CD14-positive monocyte (primary cell): ENCODE data around the gene ABHD16A. TPM values are rescaled to one million over a fixed set of nuclear protein-coding genes. Genes with fewer than 3 reads are reported as not detected.

Experiments
- DNase-seq, 3 donors: peaks; one replicate each; pipeline ENCODE4 v3.0.0-alpha.2; 2011 to 2022
- H2AFZ ChIP-seq: 2 replicates; pipeline ENCODE4 v1.6.0; 2012; ENCODE audit warnings: mild to moderate bottlenecking, low read depth, low read length, inconsistent platforms; ENCODE audit not compliant: insufficient read depth, poor library complexity, severe bottlenecking
- H3K27ac ChIP-seq, 2 donors: 1 replicate in 1 of 2; 2 replicates in 1 of 2; pipeline ENCODE4 v1.5.1; 2012 to 2013; ENCODE audit warnings: low read length in 2 of 2, control low read depth in 1 of 2, inconsistent platforms in 1 of 2, low read depth in 1 of 2, mild to moderate bottlenecking in 1 of 2
- H3K27me3 ChIP-seq, 2 donors: one replicate each; pipeline versions ENCODE4 v1.6.0 to v1.6.1; 2011 to 2013; ENCODE audit warnings: low read length in 2 of 2; ENCODE audit not compliant: control insufficient read depth in 2 of 2, insufficient read depth in 2 of 2
- H3K36me3 ChIP-seq, 2 donors: replicated peaks in 1 of 2; 1 replicate in 1 of 2; 2 replicates in 1 of 2; pipeline versions ENCODE4 v1.5.1 to v1.6.1; 2012 to 2013; ENCODE audit warnings: low read length in 2 of 2, control low read depth in 1 of 2, inconsistent platforms in 1 of 2, mild to moderate bottlenecking in 1 of 2; ENCODE audit not compliant: insufficient read depth in 2 of 2, control insufficient read depth in 1 of 2
- H3K4me1 ChIP-seq, 2 donors: 1 replicate in 1 of 2; 2 replicates in 1 of 2; pipeline versions ENCODE4 v1.5.1 to v1.6.1; 2012 to 2013; ENCODE audit warnings: low read length in 2 of 2, control low read depth in 1 of 2, inconsistent platforms in 1 of 2, mild to moderate bottlenecking in 1 of 2, moderate library complexity in 1 of 2; ENCODE audit not compliant: insufficient read depth in 2 of 2, control insufficient read depth in 1 of 2
- H3K4me2 ChIP-seq: replicated peaks from 2 replicates; pipeline ENCODE3; 2012; ENCODE audit warnings: low read length, moderate library complexity, mild to moderate bottlenecking; ENCODE audit not compliant: poor library complexity, severe bottlenecking; ENCODE audit errors: extremely low read depth
- H3K4me3 ChIP-seq, 3 experiments: fragments of 200-600 bp in 1 of 3; sonication (generic) in 1 of 3; replicated peaks in 1 of 3; 1 replicate in 2 of 3; 2 replicates in 1 of 3; pipeline ENCODE4 v1.5.1; 2011 to 2013; ENCODE audit warnings: low read length in 3 of 3, mild to moderate bottlenecking in 3 of 3, control low read depth in 2 of 3, low read depth in 2 of 3, inconsistent platforms in 1 of 3, moderate library complexity in 1 of 3
- H3K79me2 ChIP-seq: 2 replicates; pipeline ENCODE4 v1.6.0; 2012; ENCODE audit warnings: mild to moderate bottlenecking, control low read depth, inconsistent platforms, low read length, moderate library complexity; ENCODE audit not compliant: insufficient read depth
- H3K9ac ChIP-seq: 2 replicates; pipeline ENCODE4 v1.6.0; 2017; ENCODE audit warnings: low read length, mild to moderate bottlenecking; ENCODE audit not compliant: insufficient read depth, poor library complexity, severe bottlenecking
- H3K9me3 ChIP-seq, 2 donors: replicated peaks in 1 of 2; 1 replicate in 1 of 2; 2 replicates in 1 of 2; pipeline versions ENCODE4 v1.5.1 to v1.6.1; 2012 to 2013; ENCODE audit warnings: low read length in 2 of 2, control low read depth in 1 of 2; ENCODE audit not compliant: control insufficient read depth in 1 of 2, insufficient read depth in 1 of 2
- H4K20me1 ChIP-seq: 2 replicates; pipeline ENCODE4 v1.6.0; 2012; ENCODE audit warnings: mild to moderate bottlenecking, low read length, control low read depth, moderate library complexity; ENCODE audit not compliant: insufficient read depth
- H3K27ac Mint-ChIP-seq, 7 donors: one replicate each; pipeline ENCODE4 v1.8.0; 2020; ENCODE audit warnings: mild to moderate bottlenecking in 7 of 7, mixed read lengths in 7 of 7, moderate library complexity in 6 of 7, inconsistent platforms in 2 of 7
- H3K27me3 Mint-ChIP-seq, 3 donors: one replicate each; pipeline ENCODE4 v1.8.0; 2021 to 2022; ENCODE audit warnings: low read depth in 3 of 3, mild to moderate bottlenecking in 3 of 3, mixed read lengths in 3 of 3, moderate library complexity in 3 of 3, inconsistent platforms in 1 of 3
- H3K36me3 Mint-ChIP-seq, 2 donors: one replicate each; pipeline ENCODE4 v1.8.0; 2020; ENCODE audit warnings: mixed read lengths in 2 of 2, inconsistent platforms in 1 of 2, mild to moderate bottlenecking in 1 of 2
- H3K4me1 Mint-ChIP-seq: one replicate; pipeline ENCODE4 v1.8.0; 2020; ENCODE audit warnings: mild to moderate bottlenecking, mixed read lengths
- H3K4me3 Mint-ChIP-seq, 2 donors: one replicate each; pipeline ENCODE4 v1.8.0; 2020; ENCODE audit warnings: mild to moderate bottlenecking in 2 of 2, mixed read lengths in 2 of 2, moderate library complexity in 1 of 2
- H3K9me3 Mint-ChIP-seq, 7 donors: one replicate each; pipeline ENCODE4 v1.8.0; 2020 to 2022; ENCODE audit warnings: mixed read lengths in 7 of 7, mild to moderate bottlenecking in 6 of 7, moderate library complexity in 6 of 7, inconsistent platforms in 2 of 7
- WGBS: methylation state at CpG from one replicate; pipeline ENCODE4 v1.1.5; 2013; ENCODE audit warnings: missing lambda C conversion rate; ENCODE audit not compliant: insufficient coverage; 5-methylcytosine and 5-hydroxymethylcytosine counted together
- intact Hi-C, 2 donors: fragments of 100-400 bp; cut with micrococcal nuclease; formaldehyde crosslinking; loops; one replicate each; pipeline versions ENCODE4 v1.15.0 to v1.15.1; 2023
- polyA minus RNA-seq: library from RNA; depleted of rRNA, polyadenylated mRNA; stranded (reverse); fragments of >200 nt; gene quantifications from 2 replicates; pipeline ENCODE4 v1.2.3, GENCODE V29; 2012
- polyA plus RNA-seq, 3 donors: library from polyadenylated mRNA; depleted of rRNA in 1 of 3; unstranded in 2 of 3; stranded (reverse) in 1 of 3; fragments of 300-500 nt in 2 of 3; fragments of >200 nt in 1 of 3; fragmentation: Illumina TruSeq in 2 of 3; gene quantifications; 1 replicate in 2 of 3; 2 replicates in 1 of 3; pipeline ENCODE4 v1.2.3, GENCODE V29; 2012 to 2021
- total RNA-seq, 12 experiments: library from RNA in 1 of 12; stranded (reverse) in 1 of 12; fragments of 120-200 nt in 1 of 12; gene quantifications; one replicate each; pipeline ENCODE4 v1.2.4 and lab custom pipeline; 2013 to 2026; ENCODE audit warnings: mixed read lengths in 6 of 12, inconsistent platforms in 1 of 12
- TF ChIP-seq, protein P1 (sequence below): fragments of 200-600 bp; IDR thresholded peaks from one replicate; pipeline ENCODE4 v1.8.0; 2022; ENCODE audit warnings: antibody characterized with exemption, mild to moderate bottlenecking

The ABHD16A gene
- total RNA-seq (2013), result 86.7 TPM
- polyA plus RNA-seq (100 to 1,000 TPM in 1 of 3 donors, 10 to 100 TPM in 2; 53.0 to 122 (median 56.0) TPM), polyA minus RNA-seq (59.1 and 59.9 TPM in 2 replicates), total RNA-seq (lab: John Stamatoyannopoulos, UW) (0.69 to 7.3 (median 2.7) reads per million in 11 experiments)

DNA sequence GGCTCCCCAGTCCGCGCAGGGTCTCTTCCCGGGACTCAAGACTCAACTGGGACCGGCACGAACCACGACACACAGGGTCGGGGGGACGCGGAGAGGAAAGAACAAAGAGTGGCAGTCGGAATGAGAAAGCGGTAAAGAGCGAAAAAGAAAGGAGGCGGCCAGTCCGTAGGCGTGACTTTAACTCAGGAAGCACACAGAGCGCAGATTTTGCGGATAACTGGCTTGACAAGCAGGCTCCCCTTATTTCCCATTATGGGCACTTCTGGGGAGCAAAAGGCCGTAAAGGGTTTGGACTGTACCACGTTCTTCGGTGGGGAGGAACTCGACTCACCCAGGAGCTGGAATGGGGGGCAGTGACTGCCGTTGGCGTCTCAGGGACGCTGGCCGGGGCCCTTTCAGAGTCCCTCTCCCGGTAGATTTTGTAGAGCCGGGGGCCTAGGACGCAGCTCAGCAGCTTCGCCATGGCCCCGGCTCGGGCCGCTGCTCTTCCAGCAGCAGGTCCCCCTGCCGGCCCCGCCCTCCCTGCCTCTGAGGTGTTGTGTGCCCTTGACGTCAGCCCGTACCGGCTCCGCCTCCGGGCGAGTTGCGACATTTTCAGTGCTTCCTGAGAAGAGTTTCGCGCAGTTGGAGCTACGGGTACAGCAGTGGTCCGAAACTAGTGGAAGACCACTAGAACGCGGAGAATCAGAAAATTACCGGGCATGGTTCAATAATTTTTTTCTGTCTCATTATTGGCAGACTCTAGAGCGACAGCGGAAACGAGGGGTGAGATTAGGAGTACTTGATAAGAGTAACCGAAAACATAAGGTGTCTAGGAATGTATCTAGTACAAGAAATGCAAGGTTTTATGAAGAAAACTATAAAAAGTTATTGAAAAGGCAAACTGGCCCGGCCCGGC lies at the start of gene ABHD16A:
Gene ABHD16A (minus strand): TSS at position 506 of the 898 bp plus-strand sequence. CDS start 43 bp downstream, at position 463.
- peak within 1 kb of the TSS; percentile 98 to 100 for H3K4me3 Mint-ChIP-seq
- peaks cover 23% of the 10 kb centered on the region for H3K4me1 Mint-ChIP-seq
- H3K27ac Mint-ChIP-seq, result peak within 1 kb of the TSS; percentile 99 to 100 (median 99)
- Histone ChIP-seq H3K9me3 (no peaks in the 10 kb centered on the region), H3K4me3 (peak within 1 kb of the TSS; percentile 92 to 98 (median 97)), H3K27me3 (no peaks in the 10 kb centered on the region), H3K36me3 (peaks cover 16 to 32% of the 10 kb centered on the region in 2 donors), H4K20me1 (peaks cover 24% of the 10 kb centered on the region), H2AFZ (peak within 1 kb of the TSS; percentile 76), H3K4me1 (peaks cover 20 to 26% of the 10 kb centered on the region in 2 donors), H3K9ac (peak within 1 kb of the TSS; percentile 82), H3K79me2 (peaks cover 45% of the 10 kb centered on the region), H3K27ac (peak within 1 kb of the TSS; percentile 94 to 96), H3K4me2 (peak within 1 kb of the TSS; percentile 85)
- intact Hi-C loops, result loop anchor here in 1 of 2 donors (2.0 to 5.0 kb wide), 2 partner anchors 24 to 36 kb away; partner anchors contain the start of genes CSNK2B and LY6G5B
- peaks cover 0 to 1% (median 0%) of the 10 kb centered on the region in 3 donors for H3K27me3 Mint-ChIP-seq
- no peaks in the 10 kb centered on the region for H3K9me3 Mint-ChIP-seq
- peak; percentile 96 to 97 (median 96) for DNase-seq
- under 1% methylated on average over 53 of the region's 54 CpGs for WGBS
- TF ChIP-seq, protein P1, sequence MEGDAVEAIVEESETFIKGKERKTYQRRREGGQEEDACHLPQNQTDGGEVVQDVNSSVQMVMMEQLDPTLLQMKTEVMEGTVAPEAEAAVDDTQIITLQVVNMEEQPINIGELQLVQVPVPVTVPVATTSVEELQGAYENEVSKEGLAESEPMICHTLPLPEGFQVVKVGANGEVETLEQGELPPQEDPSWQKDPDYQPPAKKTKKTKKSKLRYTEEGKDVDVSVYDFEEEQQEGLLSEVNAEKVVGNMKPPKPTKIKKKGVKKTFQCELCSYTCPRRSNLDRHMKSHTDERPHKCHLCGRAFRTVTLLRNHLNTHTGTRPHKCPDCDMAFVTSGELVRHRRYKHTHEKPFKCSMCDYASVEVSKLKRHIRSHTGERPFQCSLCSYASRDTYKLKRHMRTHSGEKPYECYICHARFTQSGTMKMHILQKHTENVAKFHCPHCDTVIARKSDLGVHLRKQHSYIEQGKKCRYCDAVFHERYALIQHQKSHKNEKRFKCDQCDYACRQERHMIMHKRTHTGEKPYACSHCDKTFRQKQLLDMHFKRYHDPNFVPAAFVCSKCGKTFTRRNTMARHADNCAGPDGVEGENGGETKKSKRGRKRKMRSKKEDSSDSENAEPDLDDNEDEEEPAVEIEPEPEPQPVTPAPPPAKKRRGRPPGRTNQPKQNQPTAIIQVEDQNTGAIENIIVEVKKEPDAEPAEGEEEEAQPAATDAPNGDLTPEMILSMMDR, result no peak
- H3K36me3 Mint-ChIP-seq, result peaks cover 16 to 31% of the 10 kb centered on the region in 2 donors

DNA sequence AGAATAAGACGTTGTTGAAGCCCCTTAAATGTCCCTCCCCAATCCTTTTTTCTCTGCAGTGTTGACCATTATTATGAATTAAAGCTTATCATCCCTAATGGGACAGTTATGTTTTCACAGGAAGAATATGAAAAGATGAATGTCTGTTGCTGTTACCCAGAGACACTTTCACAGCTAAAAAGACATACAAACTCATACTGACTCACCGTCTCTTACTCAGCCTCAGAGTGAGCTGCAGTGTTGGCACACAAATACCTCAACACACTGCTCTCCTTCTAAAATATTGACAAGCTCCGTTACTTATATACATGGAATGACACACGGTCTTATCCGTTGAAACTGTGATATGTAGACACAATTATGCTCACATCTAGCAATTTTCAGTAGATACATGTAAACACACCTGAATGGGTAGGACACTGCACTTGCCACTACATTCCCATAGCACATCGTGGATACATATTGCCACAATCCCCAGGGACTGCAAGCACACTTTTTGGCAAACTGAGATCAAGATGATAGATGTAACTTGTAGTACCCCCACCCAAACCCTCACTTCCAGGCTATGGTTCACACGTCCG lies 49.7 kb upstream of the ABHD16A start:
- no peaks in the 10 kb centered on the region for H3K79me2 ChIP-seq
- H3K27me3 ChIP-seq, result no peaks in the 10 kb centered on the region
- intact Hi-C loops, result no loop called here
- no peak overlapping the region for H3K9ac ChIP-seq
- 88% methylated on average over 4 of the region's 8 CpGs for WGBS
- H3K27me3 Mint-ChIP-seq, result no peaks in the 10 kb centered on the region
- peaks cover 2 to 6% of the 10 kb centered on the region in 2 donors for H3K36me3 ChIP-seq
- no peaks in the 10 kb centered on the region for H3K9me3 ChIP-seq
- H3K4me1 Mint-ChIP-seq, result no peaks in the 10 kb centered on the region
- H3K27ac Mint-ChIP-seq, result peak overlapping the region in 1 of 7 donors; percentile 31
- TF ChIP-seq, protein P1, result no peak
- H4K20me1 ChIP-seq, result no peaks in the 10 kb centered on the region
- H3K4me3 ChIP-seq, result no peak overlapping the region
- H3K27ac ChIP-seq, result no peak overlapping the region
- H3K4me2 ChIP-seq, result no peak overlapping the region
- no peak overlapping the region for H3K4me3 Mint-ChIP-seq
- no peaks in the 10 kb centered on the region for H3K9me3 Mint-ChIP-seq
- no peak for DNase-seq
- peaks cover 6 to 8% of the 10 kb centered on the region in 2 donors for H3K36me3 Mint-ChIP-seq
- H3K4me1 ChIP-seq, result no peaks in the 10 kb centered on the region
- no peak overlapping the region for H2AFZ ChIP-seq
